ENCODE results near the gene C21orf91.

DNA sequence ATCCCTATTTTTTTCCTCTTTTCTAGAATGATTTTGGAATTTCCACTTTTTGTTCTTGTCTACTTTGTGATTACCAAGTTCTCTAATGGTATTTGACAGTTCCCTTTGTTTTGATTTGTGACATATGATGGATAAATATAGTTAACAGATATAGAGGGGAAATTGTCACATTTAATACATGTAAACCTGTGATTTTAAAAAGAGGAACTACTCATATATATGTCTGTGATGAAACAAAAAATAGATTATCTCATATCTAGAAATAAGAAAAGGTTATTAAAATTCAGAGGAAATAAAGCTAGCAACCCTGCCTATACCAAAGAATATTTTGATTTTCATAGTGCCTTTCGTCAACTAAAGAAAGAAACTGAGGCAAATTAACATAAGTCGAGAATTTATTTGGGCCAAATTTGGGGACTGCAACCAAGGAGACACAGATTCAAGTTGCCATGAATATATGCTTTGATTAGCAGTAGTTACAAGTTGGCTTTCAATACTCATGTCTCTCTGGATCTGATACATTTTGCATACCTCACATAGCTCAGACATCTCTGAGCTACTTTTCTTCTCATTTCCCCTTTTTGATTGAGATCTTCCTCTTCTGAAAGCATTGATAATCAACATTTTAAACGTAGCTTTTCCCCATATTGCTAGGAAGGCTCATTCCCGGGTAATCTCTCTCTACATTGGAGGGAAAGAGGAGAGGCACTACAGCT is 15.6 kb upstream of the C21orf91 start:
- TF ChIP-seq, protein P1, sequence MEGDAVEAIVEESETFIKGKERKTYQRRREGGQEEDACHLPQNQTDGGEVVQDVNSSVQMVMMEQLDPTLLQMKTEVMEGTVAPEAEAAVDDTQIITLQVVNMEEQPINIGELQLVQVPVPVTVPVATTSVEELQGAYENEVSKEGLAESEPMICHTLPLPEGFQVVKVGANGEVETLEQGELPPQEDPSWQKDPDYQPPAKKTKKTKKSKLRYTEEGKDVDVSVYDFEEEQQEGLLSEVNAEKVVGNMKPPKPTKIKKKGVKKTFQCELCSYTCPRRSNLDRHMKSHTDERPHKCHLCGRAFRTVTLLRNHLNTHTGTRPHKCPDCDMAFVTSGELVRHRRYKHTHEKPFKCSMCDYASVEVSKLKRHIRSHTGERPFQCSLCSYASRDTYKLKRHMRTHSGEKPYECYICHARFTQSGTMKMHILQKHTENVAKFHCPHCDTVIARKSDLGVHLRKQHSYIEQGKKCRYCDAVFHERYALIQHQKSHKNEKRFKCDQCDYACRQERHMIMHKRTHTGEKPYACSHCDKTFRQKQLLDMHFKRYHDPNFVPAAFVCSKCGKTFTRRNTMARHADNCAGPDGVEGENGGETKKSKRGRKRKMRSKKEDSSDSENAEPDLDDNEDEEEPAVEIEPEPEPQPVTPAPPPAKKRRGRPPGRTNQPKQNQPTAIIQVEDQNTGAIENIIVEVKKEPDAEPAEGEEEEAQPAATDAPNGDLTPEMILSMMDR (conservative IDR thresholded peaks at IDR 0.05 in 1 of 2, IDR thresholded peaks at IDR 0.05 in 1 of 2; ENCODE audit: extremely low read depth in 1 of 2, insufficient read depth in 1 of 2, low read depth in 1 of 2, low read length in 2 of 2) = no peak
- TF ChIP-seq EZH2 (IDR thresholded peaks at IDR 0.05; ENCODE audit: borderline replicate concordance, low read length) = no peak
